Measurements from ENCODE around the gene MYOZ1. TPM values are rescaled to one million over a fixed set of nuclear protein-coding genes. Genes with fewer than 3 reads are reported as not detected.
"Not testable (repeated sequence)": the region's sequence is repeated elsewhere in the genome, so short reads cannot be mapped to it uniquely, and the experiment has no call there.

The MYOZ1 gene, protein sequence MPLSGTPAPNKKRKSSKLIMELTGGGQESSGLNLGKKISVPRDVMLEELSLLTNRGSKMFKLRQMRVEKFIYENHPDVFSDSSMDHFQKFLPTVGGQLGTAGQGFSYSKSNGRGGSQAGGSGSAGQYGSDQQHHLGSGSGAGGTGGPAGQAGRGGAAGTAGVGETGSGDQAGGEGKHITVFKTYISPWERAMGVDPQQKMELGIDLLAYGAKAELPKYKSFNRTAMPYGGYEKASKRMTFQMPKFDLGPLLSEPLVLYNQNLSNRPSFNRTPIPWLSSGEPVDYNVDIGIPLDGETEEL
- polyA plus RNA-seq (2012; rRNA removed), result 0.24 and 0.26 TPM in 2 replicates
- polyA plus RNA-seq (2012; cell fraction: cytosol; rRNA removed), result 0.21 TPM in 2 replicates
- 0.07 and 0.08 TPM in 2 replicates for polyA plus RNA-seq (2012; cell fraction: nucleus; rRNA removed)

DNA sequence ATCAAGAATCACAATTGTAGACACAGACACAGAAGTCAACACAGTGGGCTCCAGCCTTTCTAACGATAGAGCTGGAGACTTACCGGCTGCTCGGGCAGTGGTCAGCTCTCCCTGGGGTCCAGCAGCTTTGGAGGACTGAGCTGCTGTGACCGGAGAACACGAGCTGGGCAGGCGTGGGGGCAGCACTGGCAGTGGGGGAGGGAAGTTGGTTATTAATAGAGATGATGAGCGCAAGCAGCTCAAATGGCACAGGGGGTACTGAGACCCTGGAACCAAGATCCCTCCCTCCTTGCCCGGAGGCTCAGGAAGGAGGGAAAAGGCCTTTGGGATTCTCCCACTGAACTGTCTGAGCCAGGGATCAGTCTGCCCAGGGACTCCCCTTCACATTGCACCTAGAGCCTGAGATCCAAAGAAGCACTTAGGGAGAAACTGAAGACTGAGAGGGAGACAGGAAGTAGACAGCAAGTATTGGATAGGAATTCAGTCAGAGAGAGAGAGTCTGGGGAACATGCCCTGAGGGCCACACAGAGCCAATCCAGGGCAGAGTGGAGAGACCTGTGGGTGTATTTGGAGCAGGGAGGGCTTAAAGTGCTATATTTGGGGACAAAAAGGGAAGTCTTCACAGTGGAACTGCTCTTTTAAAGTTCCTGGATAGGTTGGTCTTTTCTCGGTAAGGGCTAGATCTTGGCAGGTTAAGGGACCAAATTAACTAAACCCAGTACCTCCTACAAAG is at the start of gene MYOZ1:
Gene MYOZ1 (minus strand): TSS at position 147 of the 733 bp plus-strand sequence. CDS start 1,457 bp downstream, outside the sequence.
- no peak for DNase-seq
- H3K9me2 ChIP-seq, result no peaks in the 10 kb centered on the region
- H3K4me2 ChIP-seq, result no peak within 1 kb of the TSS
- H3K36me3 ChIP-seq (replicated peaks in 1 of 2; ENCODE audit: control insufficient read depth in 1 of 2, insufficient read depth in 2 of 2, low read length in 1 of 2), result no peaks in the 10 kb centered on the region
- WGBS (ENCODE audit: low lambda C conversion rate), result 77% methylated on average over 9 of the region's 9 CpGs
- H3K4me3 ChIP-seq (ENCODE audit: low read depth in 2 of 2, low read length in 1 of 2), result no peak within 1 kb of the TSS
- POLR2A ChIA-PET, result no interaction called here
- peak within 1 kb of the TSS; percentile 63; the same call in 1 of the 2 replicates for H2AFZ ChIP-seq (ENCODE audit: low read depth)
- peaks cover 4% of the 10 kb centered on the region for H3F3A ChIP-seq (replicated peaks; ENCODE audit: insufficient read depth)
- H3K27me3 ChIP-seq (ENCODE audit: insufficient read depth), result no peaks in the 10 kb centered on the region
- H3K27ac ChIP-seq (ENCODE audit: low read depth in 2 of 2, low read length in 1 of 2), result no peak within 1 kb of the TSS
- no peak within 1 kb of the TSS for H3K9ac ChIP-seq
- no peaks in the 10 kb centered on the region for H3K79me2 ChIP-seq (ENCODE audit: insufficient read depth)
- H4K20me1 ChIP-seq (ENCODE audit: insufficient read depth), result no peaks in the 10 kb centered on the region
- TF ChIP-seq RFX5 (IDR thresholded peaks at IDR 0.05; ENCODE audit: low read length) (no peak), RXRA (IDR thresholded peaks at IDR 0.05; ENCODE audit: borderline replicate concordance, low read depth) (no peak), TEAD4 (IDR thresholded peaks at IDR 0.05; ENCODE audit: borderline replicate concordance, insufficient read depth) (no peak), MEF2A (IDR thresholded peaks at IDR 0.05; ENCODE audit: borderline replicate concordance, low read depth) (no peak), FOXJ3 (CRISPR knock-in tag; IDR thresholded peaks at IDR 0.05) (no peak), EP300 (IDR thresholded peaks at IDR 0.05; ENCODE audit: borderline replicate concordance in 1 of 2, low read depth in 1 of 2, low read length in 1 of 2) (no peak), EZH2phosphoT487 (IDR thresholded peaks at IDR 0.05; ENCODE audit: borderline replicate concordance, low read depth) (no peak), ELF1 (IDR thresholded peaks at IDR 0.05) (no peak), JUND (IDR thresholded peaks at IDR 0.05) (no peak), GABPA (IDR thresholded peaks at IDR 0.05; ENCODE audit: low read depth) (no peak), NRF1 (IDR thresholded peaks at IDR 0.05; ENCODE audit: low read depth, low read length) (no peak), GATA2 (CRISPR knock-in tag; IDR thresholded peaks at IDR 0.05) (no peak), FOXM1 (IDR thresholded peaks at IDR 0.05; ENCODE audit: low read depth) (no peak), YY1 (IDR thresholded peaks at IDR 0.05; ENCODE audit: low read depth) (no peak), TAF1 (IDR thresholded peaks at IDR 0.05; ENCODE audit: borderline replicate concordance, low read depth, low read length) (no peak)
- TF ChIP-seq, protein P1, sequence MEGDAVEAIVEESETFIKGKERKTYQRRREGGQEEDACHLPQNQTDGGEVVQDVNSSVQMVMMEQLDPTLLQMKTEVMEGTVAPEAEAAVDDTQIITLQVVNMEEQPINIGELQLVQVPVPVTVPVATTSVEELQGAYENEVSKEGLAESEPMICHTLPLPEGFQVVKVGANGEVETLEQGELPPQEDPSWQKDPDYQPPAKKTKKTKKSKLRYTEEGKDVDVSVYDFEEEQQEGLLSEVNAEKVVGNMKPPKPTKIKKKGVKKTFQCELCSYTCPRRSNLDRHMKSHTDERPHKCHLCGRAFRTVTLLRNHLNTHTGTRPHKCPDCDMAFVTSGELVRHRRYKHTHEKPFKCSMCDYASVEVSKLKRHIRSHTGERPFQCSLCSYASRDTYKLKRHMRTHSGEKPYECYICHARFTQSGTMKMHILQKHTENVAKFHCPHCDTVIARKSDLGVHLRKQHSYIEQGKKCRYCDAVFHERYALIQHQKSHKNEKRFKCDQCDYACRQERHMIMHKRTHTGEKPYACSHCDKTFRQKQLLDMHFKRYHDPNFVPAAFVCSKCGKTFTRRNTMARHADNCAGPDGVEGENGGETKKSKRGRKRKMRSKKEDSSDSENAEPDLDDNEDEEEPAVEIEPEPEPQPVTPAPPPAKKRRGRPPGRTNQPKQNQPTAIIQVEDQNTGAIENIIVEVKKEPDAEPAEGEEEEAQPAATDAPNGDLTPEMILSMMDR (IDR thresholded peaks at IDR 0.05), result no peak
- TF ChIP-seq, protein P2, sequence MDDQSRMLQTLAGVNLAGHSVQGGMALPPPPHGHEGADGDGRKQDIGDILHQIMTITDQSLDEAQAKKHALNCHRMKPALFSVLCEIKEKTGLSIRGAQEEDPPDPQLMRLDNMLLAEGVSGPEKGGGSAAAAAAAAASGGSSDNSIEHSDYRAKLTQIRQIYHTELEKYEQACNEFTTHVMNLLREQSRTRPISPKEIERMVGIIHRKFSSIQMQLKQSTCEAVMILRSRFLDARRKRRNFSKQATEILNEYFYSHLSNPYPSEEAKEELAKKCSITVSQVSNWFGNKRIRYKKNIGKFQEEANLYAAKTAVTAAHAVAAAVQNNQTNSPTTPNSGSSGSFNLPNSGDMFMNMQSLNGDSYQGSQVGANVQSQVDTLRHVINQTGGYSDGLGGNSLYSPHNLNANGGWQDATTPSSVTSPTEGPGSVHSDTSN (IDR thresholded peaks at IDR 0.05), result no peak
- TF ChIP-seq, protein P3, sequence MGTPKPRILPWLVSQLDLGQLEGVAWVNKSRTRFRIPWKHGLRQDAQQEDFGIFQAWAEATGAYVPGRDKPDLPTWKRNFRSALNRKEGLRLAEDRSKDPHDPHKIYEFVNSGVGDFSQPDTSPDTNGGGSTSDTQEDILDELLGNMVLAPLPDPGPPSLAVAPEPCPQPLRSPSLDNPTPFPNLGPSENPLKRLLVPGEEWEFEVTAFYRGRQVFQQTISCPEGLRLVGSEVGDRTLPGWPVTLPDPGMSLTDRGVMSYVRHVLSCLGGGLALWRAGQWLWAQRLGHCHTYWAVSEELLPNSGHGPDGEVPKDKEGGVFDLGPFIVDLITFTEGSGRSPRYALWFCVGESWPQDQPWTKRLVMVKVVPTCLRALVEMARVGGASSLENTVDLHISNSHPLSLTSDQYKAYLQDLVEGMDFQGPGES (IDR thresholded peaks at IDR 0.05; ENCODE audit: low read depth, low read length), result no peak
- no peaks in the 10 kb centered on the region for H3K4me1 ChIP-seq (ENCODE audit: control insufficient read depth in 1 of 2, insufficient read depth in 2 of 2, low read depth in 1 of 2, low read length in 1 of 2)
- no peaks in the 10 kb centered on the region for H3K9me3 ChIP-seq
- CTCF ChIA-PET, result interaction anchor here (17.2 kb wide), 1 partner anchor 112 kb away, joined by 216 read pairs; no protein-coding TSS in a partner anchor

DNA sequence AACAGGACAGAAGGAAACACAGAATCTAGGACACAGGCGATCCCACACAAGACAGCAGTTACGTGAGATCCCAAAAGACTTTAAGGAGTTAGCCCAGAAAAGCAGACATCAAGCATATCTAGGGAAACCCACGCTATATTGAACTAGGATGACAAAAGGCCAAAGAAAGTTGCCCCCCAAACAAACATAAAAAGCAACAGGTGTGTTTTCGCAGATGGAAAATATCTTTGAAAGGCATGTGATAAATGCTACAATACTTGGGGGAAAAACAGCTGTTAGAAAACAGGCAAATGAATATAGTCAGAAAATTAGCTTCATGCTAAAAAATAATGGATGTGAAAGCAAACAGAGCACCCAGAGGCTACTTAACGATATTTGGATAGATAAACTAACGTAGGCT is 49.5 kb upstream of the MYOZ1 start:
- H3K9me2 ChIP-seq; CTCF ChIA-PET; H3K4me1 ChIP-seq (ENCODE audit: control insufficient read depth in 1 of 2, insufficient read depth in 2 of 2, low read depth in 1 of 2, low read length in 1 of 2); H3K4me3 ChIP-seq (ENCODE audit: low read depth in 2 of 2, low read length in 1 of 2); H3K36me3 ChIP-seq (replicated peaks in 1 of 2; ENCODE audit: control insufficient read depth in 1 of 2, insufficient read depth in 2 of 2, low read length in 1 of 2); H3F3A ChIP-seq (replicated peaks; ENCODE audit: insufficient read depth); H3K4me2 ChIP-seq; H3K27ac ChIP-seq (ENCODE audit: low read depth in 2 of 2, low read length in 1 of 2); H3K9ac ChIP-seq; H3K9me3 ChIP-seq; H3K79me2 ChIP-seq (ENCODE audit: insufficient read depth); H2AFZ ChIP-seq (ENCODE audit: low read depth); DNase-seq; H4K20me1 ChIP-seq (ENCODE audit: insufficient read depth); POLR2A ChIA-PET; H3K27me3 ChIP-seq (ENCODE audit: insufficient read depth): not testable (repeated sequence)
- 88% methylated on average over 6 of the region's 6 CpGs for WGBS (ENCODE audit: low lambda C conversion rate)

DNA sequence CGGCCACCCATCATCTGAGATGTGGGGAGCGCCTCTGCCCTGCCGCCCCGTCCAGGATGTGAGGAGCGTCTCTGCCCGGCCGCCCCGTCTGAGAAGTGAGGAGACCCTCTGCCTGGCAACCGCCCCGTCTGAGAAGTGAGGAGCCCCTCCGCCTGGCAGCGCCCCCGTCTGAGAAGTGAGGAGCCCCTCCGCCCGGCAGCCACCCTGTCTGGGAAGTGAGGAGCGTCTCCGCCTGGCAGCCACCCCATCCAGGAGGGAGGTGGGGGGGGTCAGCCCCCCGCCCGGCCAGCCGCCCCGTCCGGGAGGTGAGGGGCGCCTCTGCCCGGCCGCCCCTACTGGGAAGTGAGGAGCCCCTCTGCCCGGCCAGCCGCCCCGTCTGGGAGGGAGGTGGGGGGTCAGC is 48.3 kb upstream of the MYOZ1 start:
- POLR2A ChIA-PET; H3K4me3 ChIP-seq (ENCODE audit: low read depth in 2 of 2, low read length in 1 of 2); H3K36me3 ChIP-seq (replicated peaks in 1 of 2; ENCODE audit: control insufficient read depth in 1 of 2, insufficient read depth in 2 of 2, low read length in 1 of 2); H3K9ac ChIP-seq; H4K20me1 ChIP-seq (ENCODE audit: insufficient read depth); H3F3A ChIP-seq (replicated peaks; ENCODE audit: insufficient read depth); H2AFZ ChIP-seq (ENCODE audit: low read depth); DNase-seq; H3K4me1 ChIP-seq (ENCODE audit: control insufficient read depth in 1 of 2, insufficient read depth in 2 of 2, low read depth in 1 of 2, low read length in 1 of 2); H3K9me2 ChIP-seq; H3K27ac ChIP-seq (ENCODE audit: low read depth in 2 of 2, low read length in 1 of 2); H3K4me2 ChIP-seq; H3K79me2 ChIP-seq (ENCODE audit: insufficient read depth); H3K9me3 ChIP-seq; CTCF ChIA-PET; H3K27me3 ChIP-seq (ENCODE audit: insufficient read depth): not testable (repeated sequence)
- WGBS (ENCODE audit: low lambda C conversion rate), result no CpG with 5 or more reads among the region's 28 CpGs
